Uterus (tissue), 4 donors: ENCODE measurements around the gene USP7. TPM values are rescaled to one million over a fixed set of nuclear protein-coding genes. Genes with fewer than 3 reads are reported as not detected.

Experiments used
- DNase-seq, 2 donors: peaks; one replicate each; pipeline ENCODE4 v3.0.0-alpha.2; 2019 to 2020
- H3K27ac ChIP-seq, 2 donors: fragments of 200-600 bp; sonication (generic); 1 replicate in 1 of 2; 2 replicates in 1 of 2; pipeline ENCODE4 v1.5.1; 2016 to 2018
- H3K27me3 ChIP-seq, 2 donors: fragments of 200-600 bp; sonication (generic); one replicate each; pipeline ENCODE4 v1.5.1; 2018 to 2019; ENCODE audit warnings: control low read depth in 1 of 2
- H3K36me3 ChIP-seq, 2 donors: fragments of 200-600 bp; sonication (generic); one replicate each; pipeline ENCODE4 v1.5.1; 2019; ENCODE audit warnings: control low read depth in 1 of 2
- H3K4me1 ChIP-seq, 2 donors: fragments of 200-600 bp; sonication (generic); one replicate each; pipeline ENCODE4 v1.5.1; 2018 to 2019; ENCODE audit warnings: control low read depth in 1 of 2
- H3K4me3 ChIP-seq, 2 donors: fragments of 200-600 bp; sonication (generic); 1 replicate in 1 of 2; 2 replicates in 1 of 2; pipeline ENCODE4 v1.5.1; 2018 to 2019; ENCODE audit warnings: mild to moderate bottlenecking in 1 of 2
- H3K9me3 ChIP-seq, 2 donors: fragments of 200-600 bp; sonication (generic); one replicate each; pipeline ENCODE4 v1.5.1; 2019; ENCODE audit warnings: control low read depth in 1 of 2
- CTCF ChIP-seq, 4 experiments: fragments of 200-600 bp in 2 of 4; fragments of 450-650 bp in 2 of 4; sonication (generic) in 2 of 4; IDR thresholded peaks; one replicate each; pipeline ENCODE4 v1.5.1; 2016 to 2019; ENCODE audit warnings: antibody characterized with exemption in 4 of 4, mild to moderate bottlenecking in 2 of 4, moderate library complexity in 1 of 4
- POLR2A ChIP-seq, 2 donors: fragments of 450-650 bp; IDR thresholded peaks; one replicate each; pipeline ENCODE4 v1.6.1; 2016; ENCODE audit warnings: antibody characterized with exemption in 2 of 2, mild to moderate bottlenecking in 1 of 2, moderate library complexity in 1 of 2
- intact Hi-C: fragments of 100-400 bp; cut with DNase I; formaldehyde crosslinking; loops from one replicate; pipeline ENCODE4 v1.15.1; 2023; ENCODE audit warnings: low total_unique reads
- total RNA-seq, 4 donors: library from RNA; depleted of rRNA in 3 of 4; stranded (reverse); fragments of >200 nt in 3 of 4; gene quantifications; one replicate each; pipeline versions ENCODE4 v1.1.0 to v1.2.4, GENCODE V29; 2014 to 2023
- donor health status: DM: yes; HTN: yes; CAD: no.

The USP7 gene
- total RNA-seq, 4 donors from 2014 or later = 20.9 to 223 (median 122) TPM

DNA sequence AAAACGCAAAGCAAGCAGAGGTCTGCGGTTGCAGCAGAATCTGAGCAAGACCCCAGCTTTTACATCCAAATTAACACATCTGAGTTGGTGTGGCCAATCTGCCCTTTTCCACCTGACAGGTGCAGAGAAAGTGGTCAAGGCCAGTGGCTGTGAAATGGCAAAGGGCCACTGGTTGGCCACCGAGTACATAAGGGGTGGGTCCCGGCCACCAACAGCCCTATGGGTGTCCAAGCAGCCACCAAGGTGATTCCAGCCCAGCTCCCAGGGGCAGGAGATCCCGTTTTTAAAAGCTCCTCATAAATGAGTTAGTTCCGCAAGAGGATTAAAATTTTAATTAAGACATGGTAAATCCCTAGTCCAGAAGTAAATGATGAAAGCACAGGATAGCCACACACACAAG lies 29.1 kb downstream of the USP7 start:
- Histone ChIP-seq H3K4me3 (no peak overlapping the region), H3K36me3 (no peaks in the 10 kb centered on the region), H3K9me3 (no peaks in the 10 kb centered on the region), H3K27me3 (no peaks in the 10 kb centered on the region), H3K27ac (no peak overlapping the region), H3K4me1 (peaks cover 0 to 6% of the 10 kb centered on the region in 2 donors)
- DNase-seq = no peak
- intact Hi-C loops = no loop called here
- no peak for TF ChIP-seq POLR2A (IDR thresholded peaks at IDR 0.05)
- TF ChIP-seq CTCF (IDR thresholded peaks at IDR 0.05) = no peak

- Histone ChIP-seq H3K4me3 (no peak overlapping the region), H3K4me1 (no peaks in the 10 kb centered on the region), H3K27me3 (no peaks in the 10 kb centered on the region), H3K36me3 (no peaks in the 10 kb centered on the region), H3K27ac (no peak overlapping the region), H3K9me3 (no peaks in the 10 kb centered on the region)
- TF ChIP-seq CTCF (IDR thresholded peaks at IDR 0.05) (no peak), POLR2A (IDR thresholded peaks at IDR 0.05) (no peak)
- peak; percentile 41 to 59 for DNase-seq
- intact Hi-C loops = no loop called here
Measured at GRCh38 chr16:8931859-8932258, 31.8 kb downstream of the USP7 start.

DNA sequence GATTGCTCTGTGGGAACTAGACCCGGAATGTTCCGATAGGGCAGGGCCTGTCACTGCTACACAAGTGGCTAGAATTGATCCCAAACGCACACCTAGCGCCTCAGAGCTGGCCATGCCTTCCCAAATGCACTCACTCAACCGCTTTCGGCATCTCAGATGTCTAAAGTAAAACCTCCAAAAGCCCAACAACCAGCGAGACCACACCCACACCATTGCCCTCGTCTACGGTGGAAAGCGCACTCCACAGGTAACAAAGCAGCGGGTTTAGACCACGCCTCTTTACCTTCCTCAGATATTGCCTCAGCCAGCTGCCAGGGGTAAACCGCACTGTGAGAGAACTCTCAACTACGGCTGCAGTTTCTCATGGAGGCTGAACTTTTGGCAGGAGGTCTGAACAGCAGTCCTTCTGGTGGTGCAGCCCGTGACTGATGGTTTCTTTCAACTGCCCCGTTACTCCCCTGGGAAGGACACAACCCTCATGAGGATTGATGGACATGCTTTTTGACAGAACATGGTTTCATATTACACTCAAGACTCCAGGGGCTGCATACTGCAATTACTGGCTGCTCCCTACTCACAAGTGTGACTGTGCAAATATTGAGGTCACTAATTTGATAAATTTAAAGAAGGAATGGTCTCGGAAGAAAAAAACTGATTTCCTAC lies 34.5 kb downstream of the USP7 start:
- intact Hi-C loops = no loop called here
- TF ChIP-seq CTCF (IDR thresholded peaks at IDR 0.05) = no peak
- TF ChIP-seq POLR2A (IDR thresholded peaks at IDR 0.05) = no peak
- no peak for DNase-seq
- H3K4me1 ChIP-seq = no peaks in the 10 kb centered on the region
- no peak overlapping the region for H3K27ac ChIP-seq
- no peaks in the 10 kb centered on the region for H3K27me3 ChIP-seq
- no peaks in the 10 kb centered on the region for H3K36me3 ChIP-seq
- no peak overlapping the region for H3K4me3 ChIP-seq
- no peaks in the 10 kb centered on the region for H3K9me3 ChIP-seq

DNA sequence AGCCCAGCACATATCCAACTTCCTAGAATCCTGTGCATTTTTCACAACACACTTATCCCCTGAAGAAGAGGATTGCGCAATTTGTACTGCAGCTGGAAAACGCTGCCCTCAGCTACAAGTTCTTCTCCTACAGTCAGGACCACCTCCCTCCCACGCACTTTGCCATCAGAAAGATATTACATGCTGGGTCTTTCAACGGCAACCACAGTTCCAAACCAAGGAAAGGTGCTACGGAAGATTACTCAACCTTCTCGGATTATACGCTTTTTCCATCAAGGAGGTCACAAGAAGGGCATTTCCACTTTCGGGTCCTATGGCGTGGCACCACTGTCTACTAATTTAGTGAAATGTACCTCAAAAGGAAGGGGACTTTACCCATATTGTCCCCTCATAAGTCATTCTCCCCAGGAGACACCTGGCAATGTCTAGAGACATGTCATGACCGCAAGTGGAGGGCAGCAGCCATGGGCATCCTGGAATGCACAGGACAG lies 35.2 kb downstream of the USP7 start:
- DNase-seq = peak in 1 of 2 donors; percentile 28
- H3K36me3 ChIP-seq = no peaks in the 10 kb centered on the region
- no peaks in the 10 kb centered on the region for H3K27me3 ChIP-seq
- intact Hi-C loops = no loop called here
- H3K9me3 ChIP-seq = no peaks in the 10 kb centered on the region
- no peak overlapping the region for H3K27ac ChIP-seq
- H3K4me3 ChIP-seq = no peak overlapping the region
- TF ChIP-seq CTCF (IDR thresholded peaks at IDR 0.05) (no peak), POLR2A (IDR thresholded peaks at IDR 0.05) (no peak)
- no peaks in the 10 kb centered on the region for H3K4me1 ChIP-seq

DNA sequence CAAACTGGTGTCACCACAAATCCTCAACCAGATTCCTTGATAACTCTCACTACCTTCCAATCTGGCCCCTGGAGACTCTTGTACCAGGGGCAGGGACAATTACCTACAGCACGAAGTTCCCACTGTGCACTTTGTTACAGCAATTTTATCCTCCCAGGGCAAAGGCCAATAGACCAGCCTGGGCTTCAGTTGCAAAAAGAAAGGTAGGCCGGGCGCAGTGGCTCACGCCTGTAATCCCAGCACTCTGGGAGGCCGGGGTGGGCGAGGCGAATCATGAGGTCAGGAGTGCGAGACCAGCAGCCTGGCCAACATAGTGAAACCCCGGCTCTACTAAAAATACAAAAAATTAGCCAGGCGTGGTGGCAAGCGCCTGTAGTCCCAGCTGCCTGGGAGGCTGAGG lies 36.9 kb downstream of the USP7 start:
- Histone ChIP-seq H3K27me3 (no peaks in the 10 kb centered on the region), H3K4me3 (no peak overlapping the region), H3K4me1 (no peaks in the 10 kb centered on the region), H3K36me3 (no peaks in the 10 kb centered on the region), H3K9me3 (no peaks in the 10 kb centered on the region), H3K27ac (no peak overlapping the region)
- DNase-seq = no peak
- intact Hi-C loops = no loop called here
- no peak for TF ChIP-seq CTCF (IDR thresholded peaks at IDR 0.05)
- no peak for TF ChIP-seq POLR2A (IDR thresholded peaks at IDR 0.05)
